Choroid plexus epithelial cell (primary cell): ENCODE data around the gene UVRAG.
A peak's percentile ranks its signal among the peaks of the same experiment; 100 is the strongest.

Experiments used
- DNase-seq: peaks from one replicate; pipeline ENCODE4 v3.0.0-alpha.2; 2010; ENCODE audit warnings: low read depth
- H3K4me3 ChIP-seq: 2 replicates; pipeline ENCODE4 v1.5.1; 2011; ENCODE audit warnings: low read depth, mild to moderate bottlenecking, control low read depth, low read length, moderate library complexity
- CTCF ChIP-seq: conservative IDR thresholded peaks from 2 replicates; pipeline ENCODE4 v1.5.1; 2011; ENCODE audit warnings: low read depth, mild to moderate bottlenecking, control low read depth, inconsistent platforms, low read length, moderate library complexity

The UVRAG gene

GRCh38 chr11:76119779-76120178 lies 304.8 kb downstream of the UVRAG start:
- no peak for TF ChIP-seq CTCF
- no peak for DNase-seq
- no peak overlapping the region for H3K4me3 ChIP-seq

GRCh38 chr11:76120513-76121101 lies 305.6 kb downstream of the UVRAG start:
- H3K4me3 ChIP-seq = no peak overlapping the region
- DNase-seq = peak; percentile 71
- no peak for TF ChIP-seq CTCF

GRCh38 chr11:76123248-76123647 lies 308.2 kb downstream of the UVRAG start:
- H3K4me3 ChIP-seq = no peak overlapping the region
- TF ChIP-seq CTCF = no peak
- DNase-seq = no peak

DNA sequence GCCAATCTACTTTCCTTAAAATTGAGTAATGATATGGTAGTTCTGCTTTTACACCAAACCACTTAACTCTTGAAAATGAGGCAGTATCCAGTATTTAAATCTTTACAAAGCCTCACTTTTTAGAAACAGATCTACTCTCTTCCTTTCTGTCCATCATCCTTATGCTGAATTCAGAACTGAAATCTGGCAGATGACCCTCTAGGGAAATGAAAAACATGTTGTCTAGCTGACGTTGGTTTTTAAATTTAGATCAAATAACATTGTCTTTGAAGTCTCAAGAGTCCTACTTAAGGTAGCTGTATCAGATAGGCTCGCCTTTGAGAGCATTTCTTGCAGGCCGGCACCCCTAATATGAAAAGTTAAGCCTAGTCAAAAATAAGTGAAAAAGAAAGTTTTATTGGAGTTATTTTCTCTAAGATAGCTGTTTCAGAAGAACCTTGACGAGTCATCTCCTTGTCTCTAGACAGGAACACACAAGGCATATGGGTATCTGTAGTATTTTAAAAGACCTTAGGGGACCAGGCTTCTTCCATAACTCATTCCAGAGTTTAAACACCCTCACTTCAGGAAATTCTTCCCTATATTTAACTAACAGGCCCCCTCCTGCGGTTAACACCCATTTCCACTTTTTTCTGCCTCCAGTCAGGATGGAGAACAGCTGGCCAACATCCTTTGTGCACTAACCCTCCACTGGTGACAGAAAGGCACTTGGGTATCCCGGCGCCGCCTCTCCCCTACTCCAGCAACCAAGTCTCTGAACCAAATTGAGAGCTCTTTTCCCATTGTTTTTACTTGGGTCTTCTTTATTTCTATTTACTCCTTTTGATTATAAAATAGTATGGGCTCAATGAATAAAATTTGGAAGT lies 310.1 kb downstream of the UVRAG start:
- no peak for TF ChIP-seq CTCF
- H3K4me3 ChIP-seq = no peak overlapping the region
- DNase-seq = no peak

- no peak overlapping the region for H3K4me3 ChIP-seq
- DNase-seq = no peak
- no peak for TF ChIP-seq CTCF
Measured at GRCh38 chr11:76129729-76130128, 314.7 kb downstream of the UVRAG start.

GRCh38 chr11:76131142-76131541 lies 316.1 kb downstream of the UVRAG start:
- H3K4me3 ChIP-seq = no peak overlapping the region
- no peak for TF ChIP-seq CTCF
- DNase-seq = no peak
